Endometrium (tissue), 2 donors: ENCODE results near the gene KCNJ12.
"Not testable (repeated sequence)": the region's sequence is repeated elsewhere in the genome, so short reads cannot be mapped to it uniquely, and the experiment has no call there.

ENCODE experiments used
- FAIRE-seq: peaks from 2 replicates; lab custom pipeline; 2012; peaks lifted over from hg19 to GRCh38; lab: Jason Lieb, UNC
- donor health status: control.
- donor health status: control.

Gene KCNJ12

DNA sequence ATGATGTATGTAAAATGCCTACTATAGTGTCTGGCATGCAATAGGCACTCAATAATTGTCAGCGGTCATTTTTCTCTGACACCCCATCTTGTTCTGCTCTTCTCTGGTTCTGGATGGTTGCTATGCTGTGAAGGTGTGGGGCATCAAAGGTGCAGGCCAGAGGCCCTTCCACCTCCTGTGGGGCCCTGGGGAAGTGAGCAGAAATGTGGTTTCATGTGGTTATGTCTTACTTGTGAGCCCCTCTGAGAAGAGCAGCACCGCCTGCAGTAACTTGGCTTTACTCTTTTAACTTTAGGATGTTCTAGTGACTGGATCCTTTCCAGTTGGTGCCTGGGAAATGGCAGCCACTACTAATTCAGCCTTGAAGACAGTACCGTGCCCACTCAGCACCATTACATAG is 32.1 kb downstream of the KCNJ12 start:
- not testable (repeated sequence) for FAIRE-seq

DNA sequence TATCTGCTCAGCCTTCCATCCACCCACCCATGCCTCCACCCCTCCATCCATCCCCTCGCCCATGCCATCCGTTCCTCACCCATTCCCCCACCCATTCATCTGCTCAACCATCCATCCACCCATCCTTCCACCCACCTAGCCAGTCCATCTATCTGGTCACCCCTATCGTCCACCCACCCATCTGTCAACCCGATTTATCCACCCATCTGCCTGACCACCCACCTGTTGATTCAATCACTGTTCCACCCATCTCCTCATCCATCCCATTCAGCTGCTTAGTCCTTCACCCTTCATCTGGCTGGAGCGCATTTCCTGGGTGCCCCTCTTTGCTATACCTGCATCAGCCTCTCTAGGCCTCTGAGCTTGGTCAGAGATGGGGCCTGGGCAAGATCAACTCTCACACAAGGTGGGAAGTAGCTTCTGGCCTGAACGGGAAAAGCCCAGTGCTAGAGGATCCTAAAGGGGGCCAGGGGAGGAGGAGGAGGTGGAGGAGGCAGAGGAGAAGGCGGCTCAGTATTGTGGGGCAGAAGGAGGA is 32.7 kb downstream of the KCNJ12 start:
- not testable (repeated sequence) for FAIRE-seq

- not testable (repeated sequence) for FAIRE-seq
These were observed 33.2 kb downstream of the KCNJ12 start for GRCh38 chr17:21409388-21409787.

DNA sequence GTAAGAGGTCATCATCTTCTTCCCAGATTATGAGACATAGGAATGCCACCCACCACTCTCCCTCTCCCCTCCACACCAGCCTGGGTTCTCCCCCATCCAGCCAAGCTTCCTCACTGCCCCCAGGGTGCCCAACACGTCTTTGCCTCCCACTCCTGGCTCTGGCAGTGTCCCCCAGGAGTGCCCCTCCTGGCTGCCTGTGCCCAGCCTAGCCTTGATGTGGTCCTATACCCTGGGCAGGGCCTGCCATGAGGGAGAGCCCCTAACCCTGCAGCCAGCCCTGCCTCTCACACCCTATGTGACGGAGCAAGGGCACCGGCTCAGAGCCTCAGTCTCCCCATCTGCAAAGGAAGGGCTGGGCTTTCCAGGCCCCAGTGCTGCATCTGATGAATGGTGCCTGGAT is 33.8 kb downstream of the KCNJ12 start:
- not testable (repeated sequence) for FAIRE-seq

GRCh38 chr17:21410371-21410770 is 34.2 kb downstream of the KCNJ12 start:
- not testable (repeated sequence) for FAIRE-seq

GRCh38 chr17:21410906-21411678 is 34.9 kb downstream of the KCNJ12 start:
- not testable (repeated sequence) for FAIRE-seq

DNA sequence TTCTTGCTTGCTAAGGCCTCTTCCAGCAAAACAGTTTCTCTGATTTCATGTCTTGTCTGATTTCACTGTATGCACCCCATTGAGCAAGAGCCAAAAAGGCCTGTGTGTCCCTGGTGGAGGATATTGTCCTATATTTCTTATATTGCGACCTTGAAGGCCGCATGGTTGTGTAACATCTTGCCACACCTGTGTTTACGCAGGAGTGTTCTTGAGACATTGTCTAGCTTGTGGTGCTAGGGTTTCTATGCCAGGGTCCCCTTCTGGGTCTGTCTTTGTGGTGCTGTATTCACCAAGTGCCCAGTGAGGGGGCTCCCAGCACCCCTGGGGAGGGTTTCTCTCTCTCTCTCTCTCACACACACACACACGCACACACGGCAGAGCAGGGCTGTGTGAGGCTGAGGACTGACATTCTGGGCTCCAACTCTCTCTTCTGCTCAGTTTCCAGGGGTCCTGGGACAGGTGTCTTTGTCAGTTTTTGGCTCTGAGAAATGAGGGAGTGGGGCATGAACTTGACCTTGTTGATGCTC is 35.6 kb downstream of the KCNJ12 start:
- FAIRE-seq, result not testable (repeated sequence)

- not testable (repeated sequence) for FAIRE-seq
These were observed 36.1 kb downstream of the KCNJ12 start for GRCh38 chr17:21412207-21412681.

GRCh38 chr17:21413570-21414279 is 37.6 kb downstream of the KCNJ12 start:
- not testable (repeated sequence) for FAIRE-seq

DNA sequence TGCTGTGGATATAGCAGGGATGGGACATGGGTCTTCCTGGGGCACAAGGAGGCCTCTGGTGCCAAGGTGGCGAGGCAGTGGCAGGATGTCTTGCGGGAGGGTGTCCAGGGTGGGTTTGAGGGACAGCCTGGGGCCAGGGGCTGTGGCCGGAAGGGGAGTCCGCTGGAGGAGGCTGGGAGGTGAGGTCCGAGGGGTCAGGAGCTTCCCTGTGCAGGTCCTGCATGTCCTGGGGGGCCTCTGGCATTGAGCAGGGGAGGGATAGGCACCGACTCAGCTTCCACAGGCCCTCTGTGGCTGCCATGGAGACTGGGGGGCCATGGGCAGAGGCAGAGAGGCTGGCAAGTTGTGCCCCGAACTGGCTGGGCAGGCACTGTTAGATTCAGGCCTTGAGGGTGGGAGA is 38.5 kb downstream of the KCNJ12 start:
- not testable (repeated sequence) for FAIRE-seq

DNA sequence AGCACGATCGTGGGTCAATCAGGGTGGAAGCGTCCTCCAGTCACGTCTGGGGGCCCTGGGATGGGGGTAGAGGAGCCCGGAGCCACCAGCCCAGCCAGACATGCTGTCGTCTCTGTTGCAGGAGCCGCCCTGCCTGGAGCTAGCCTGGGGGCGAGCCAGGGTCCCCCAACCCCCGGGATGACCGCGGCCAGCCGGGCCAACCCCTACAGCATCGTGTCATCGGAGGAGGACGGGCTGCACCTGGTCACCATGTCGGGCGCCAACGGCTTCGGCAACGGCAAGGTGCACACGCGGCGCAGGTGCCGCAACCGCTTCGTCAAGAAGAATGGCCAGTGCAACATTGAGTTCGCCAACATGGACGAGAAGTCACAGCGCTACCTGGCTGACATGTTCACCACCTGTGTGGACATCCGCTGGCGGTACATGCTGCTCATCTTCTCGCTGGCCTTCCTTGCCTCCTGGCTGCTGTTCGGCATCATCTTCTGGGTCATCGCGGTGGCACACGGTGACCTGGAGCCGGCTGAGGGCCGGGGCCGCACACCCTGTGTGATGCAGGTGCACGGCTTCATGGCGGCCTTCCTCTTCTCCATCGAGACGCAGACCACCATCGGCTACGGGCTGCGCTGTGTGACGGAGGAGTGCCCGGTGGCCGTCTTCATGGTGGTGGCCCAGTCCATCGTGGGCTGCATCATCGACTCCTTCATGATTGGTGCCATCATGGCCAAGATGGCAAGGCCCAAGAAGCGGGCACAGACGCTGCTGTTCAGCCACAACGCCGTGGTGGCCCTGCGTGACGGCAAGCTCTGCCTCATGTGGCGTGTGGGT is 39.2 kb downstream of the KCNJ12 start:
- FAIRE-seq, result not testable (repeated sequence)

DNA sequence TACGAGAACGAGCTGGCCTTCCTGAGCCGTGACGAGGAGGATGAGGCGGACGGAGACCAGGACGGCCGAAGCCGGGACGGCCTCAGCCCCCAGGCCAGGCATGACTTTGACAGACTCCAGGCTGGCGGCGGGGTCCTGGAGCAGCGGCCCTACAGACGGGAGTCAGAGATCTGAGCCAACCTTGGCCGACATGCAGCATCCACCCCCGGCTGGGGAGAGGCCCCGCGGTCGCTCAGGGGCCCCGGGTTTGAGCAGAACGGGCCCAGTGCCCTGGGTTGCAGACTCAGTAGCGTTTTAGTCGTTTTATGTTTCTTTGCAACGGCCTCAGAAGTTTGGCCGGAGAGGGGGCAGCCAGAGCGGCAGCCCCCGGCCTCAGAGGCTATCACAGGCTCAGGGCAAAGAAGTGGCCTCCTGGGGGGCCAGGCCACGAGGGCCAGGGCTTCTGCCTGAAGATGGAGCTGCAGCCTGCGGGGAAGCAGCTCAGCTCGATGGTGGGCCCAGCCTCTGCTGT is 40.4 kb downstream of the KCNJ12 start:
- FAIRE-seq, result not testable (repeated sequence)

GRCh38 chr17:21417349-21417748 is 41.2 kb downstream of the KCNJ12 start:
- not testable (repeated sequence) for FAIRE-seq

DNA sequence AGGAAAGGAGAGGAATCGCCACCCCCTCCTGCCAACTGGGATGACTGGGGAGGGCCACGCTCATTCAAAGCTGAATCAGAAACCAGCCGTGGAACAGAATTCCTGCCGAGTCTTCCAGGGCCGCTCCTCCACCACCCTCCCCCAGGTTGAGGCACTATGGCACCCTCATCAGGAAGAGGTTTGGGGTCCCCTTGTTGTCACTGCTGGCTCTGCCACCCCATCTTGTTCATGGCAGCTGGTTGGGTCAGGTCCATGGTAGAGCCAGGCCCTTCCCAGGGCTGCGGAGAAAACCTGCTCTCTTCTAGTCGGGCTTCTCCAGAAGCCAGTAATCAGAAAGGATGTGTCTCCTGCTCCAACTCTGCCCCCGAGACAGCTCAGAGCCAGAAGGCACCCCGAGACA is 41.8 kb downstream of the KCNJ12 start:
- no peak for FAIRE-seq

- FAIRE-seq, result no peak
These were observed 42.5 kb downstream of the KCNJ12 start for GRCh38 chr17:21418446-21419298.

- no peak for FAIRE-seq
These were observed 43.4 kb downstream of the KCNJ12 start for GRCh38 chr17:21419299-21420239.

- FAIRE-seq, result not testable (repeated sequence)
These were observed 44.4 kb downstream of the KCNJ12 start for GRCh38 chr17:21420503-21421090.

GRCh38 chr17:21421421-21422310 is 45.5 kb downstream of the KCNJ12 start:
- FAIRE-seq, result not testable (repeated sequence)
